NK-92 (cell line): ENCODE results near the gene LNPEP.
"Not testable (repeated sequence)": the region's sequence is repeated elsewhere in the genome, so short reads cannot be mapped to it uniquely, and the experiment has no call there.

Source experiments
- DNase-seq: peaks from one replicate; lab custom pipeline; 2025; ENCODE audit not compliant: unreplicated experiment; lab: John Stamatoyannopoulos, UW

Gene LNPEP

GRCh38 chr5:97046270-97046982, 110.5 kb downstream of the LNPEP start:
- no peak for DNase-seq

GRCh38 chr5:97047076-97047475, 111.2 kb downstream of the LNPEP start:
- DNase-seq, result no peak

- no peak for DNase-seq
Measured at GRCh38 chr5:97049175-97049574, 113.3 kb downstream of the LNPEP start.

GRCh38 chr5:97056263-97056662, 120.4 kb downstream of the LNPEP start:
- DNase-seq, result no peak

DNA sequence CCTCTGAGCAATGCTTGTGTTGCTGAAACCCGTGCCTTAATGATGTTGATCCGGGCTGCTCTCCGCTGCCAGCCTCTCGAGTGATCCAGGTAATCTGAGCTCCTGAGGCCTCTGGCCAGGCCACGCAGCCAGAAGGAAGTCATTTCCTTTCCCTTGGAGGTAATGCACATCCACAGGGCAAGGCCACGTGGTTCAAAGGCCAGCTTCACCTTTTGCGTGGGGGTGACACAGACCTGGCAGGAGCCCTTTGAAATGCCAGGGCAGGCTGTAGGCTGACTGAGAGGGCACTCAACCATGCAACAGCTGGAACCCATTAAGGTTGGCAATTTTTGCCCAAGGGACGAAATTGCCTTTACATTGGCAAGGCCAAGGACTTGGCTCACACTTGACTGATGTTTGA, 126.2 kb downstream of the LNPEP start:
- DNase-seq, result no peak

GRCh38 chr5:97063251-97063650, 127.4 kb downstream of the LNPEP start:
- DNase-seq, result no peak

GRCh38 chr5:97065475-97065874, 129.6 kb downstream of the LNPEP start:
- DNase-seq, result no peak

GRCh38 chr5:97067296-97067850, 131.5 kb downstream of the LNPEP start:
- no peak for DNase-seq

- no peak for DNase-seq
Measured at GRCh38 chr5:97070234-97070633, 134.4 kb downstream of the LNPEP start.

DNA sequence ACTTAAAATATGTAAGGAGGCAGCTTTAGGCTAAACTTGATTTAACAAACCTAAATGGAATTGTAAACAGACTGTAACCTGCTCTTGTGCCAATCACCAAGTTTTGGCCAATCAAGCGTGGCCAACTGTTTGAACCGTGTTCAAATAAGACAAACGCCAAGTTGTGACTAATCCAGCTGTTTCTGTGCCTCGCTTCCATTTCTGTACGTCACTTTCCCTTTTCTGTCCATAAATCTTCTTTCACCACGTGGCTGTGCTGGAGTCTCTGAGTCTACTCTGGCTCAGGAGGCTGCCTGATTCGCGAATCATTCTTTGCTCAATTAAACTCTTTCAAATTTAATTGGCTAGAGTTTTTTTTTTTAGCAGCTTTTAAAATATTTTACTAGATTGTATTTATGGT, 135.2 kb downstream of the LNPEP start:
- no peak for DNase-seq

DNA sequence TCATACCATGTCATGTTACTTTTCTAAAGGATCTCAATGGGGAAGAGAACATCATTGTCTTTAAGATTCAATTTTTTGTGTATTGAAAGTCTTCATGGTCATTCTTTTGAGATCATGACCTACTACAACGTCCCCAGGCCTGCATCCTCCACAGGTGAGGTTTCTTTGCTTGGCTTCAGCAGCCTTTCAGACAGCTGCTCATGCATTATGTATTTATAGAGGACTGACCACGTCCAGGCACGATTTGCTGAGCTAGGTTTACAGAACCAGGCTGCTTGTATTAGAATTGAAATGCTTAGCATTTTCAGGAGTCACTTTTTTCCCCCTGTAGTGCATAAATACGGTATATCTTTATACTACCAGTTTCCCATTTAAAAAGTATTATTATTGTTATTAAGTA, 136.1 kb downstream of the LNPEP start:
- no peak for DNase-seq

- no peak for DNase-seq
Measured at GRCh38 chr5:97072696-97073095, 136.8 kb downstream of the LNPEP start.

- DNase-seq, result no peak
Measured at GRCh38 chr5:97073420-97073819, 137.5 kb downstream of the LNPEP start.

GRCh38 chr5:97074859-97075489, 139.1 kb downstream of the LNPEP start:
- no peak for DNase-seq

DNA sequence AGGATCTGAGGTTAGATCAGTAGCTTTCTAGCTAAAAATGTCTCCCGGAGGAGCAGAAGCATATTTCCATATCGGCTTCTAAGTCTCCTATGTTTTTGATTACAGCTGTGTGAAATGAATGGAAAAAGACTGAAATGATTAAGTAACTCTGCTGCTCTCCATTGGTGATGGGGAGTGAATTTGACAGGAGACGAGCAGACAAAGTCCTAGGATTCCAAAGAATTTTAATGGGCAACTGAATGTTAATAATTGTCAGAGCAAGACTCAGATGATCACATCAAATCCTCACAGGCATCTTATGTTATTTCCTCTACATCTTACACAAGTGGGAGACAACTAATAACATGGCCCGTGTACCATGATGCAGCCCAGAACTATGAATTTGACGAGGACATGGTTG, 139.8 kb downstream of the LNPEP start:
- DNase-seq, result no peak

DNA sequence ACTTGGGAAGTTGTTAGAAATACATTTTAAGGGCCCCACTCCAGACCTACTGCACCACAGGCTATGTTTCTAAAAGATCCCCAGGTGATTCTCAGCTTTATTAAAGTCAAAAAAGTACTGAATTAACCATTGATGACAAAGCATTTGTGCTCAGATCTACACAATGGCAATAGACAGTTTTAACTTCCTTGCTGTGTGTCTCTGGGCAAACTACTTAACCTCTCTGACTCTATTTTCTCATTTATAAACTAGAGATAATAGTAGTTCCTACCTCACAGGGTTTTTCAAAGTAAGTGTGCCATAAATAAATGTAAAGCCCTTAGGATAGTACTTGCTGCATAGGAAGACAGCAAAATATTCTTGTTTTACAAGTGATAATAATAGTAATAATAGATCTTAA, 140.2 kb downstream of the LNPEP start:
- DNase-seq, result no peak

DNA sequence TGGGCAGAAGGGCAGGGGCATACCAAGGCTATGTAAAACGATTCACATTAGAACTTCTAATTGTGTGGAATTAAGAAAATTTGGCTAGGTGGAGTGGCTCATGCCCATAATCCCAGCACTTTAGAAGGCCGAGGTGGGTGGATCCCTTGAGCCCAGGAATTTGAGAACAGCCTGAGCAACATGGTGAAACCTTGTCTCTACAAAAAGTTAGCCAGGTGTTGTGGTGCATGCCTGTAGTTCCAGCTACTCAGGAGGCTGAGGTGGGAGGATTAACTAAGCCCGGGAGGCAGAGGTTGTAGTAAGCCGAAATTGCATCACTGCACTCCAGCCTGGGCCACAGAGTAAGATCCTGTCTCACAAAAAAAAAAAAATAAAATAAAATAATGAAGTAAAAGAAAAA, 141.4 kb downstream of the LNPEP start:
- no peak for DNase-seq

- DNase-seq, result no peak
Measured at GRCh38 chr5:97078958-97079743, 143.3 kb downstream of the LNPEP start.

DNA sequence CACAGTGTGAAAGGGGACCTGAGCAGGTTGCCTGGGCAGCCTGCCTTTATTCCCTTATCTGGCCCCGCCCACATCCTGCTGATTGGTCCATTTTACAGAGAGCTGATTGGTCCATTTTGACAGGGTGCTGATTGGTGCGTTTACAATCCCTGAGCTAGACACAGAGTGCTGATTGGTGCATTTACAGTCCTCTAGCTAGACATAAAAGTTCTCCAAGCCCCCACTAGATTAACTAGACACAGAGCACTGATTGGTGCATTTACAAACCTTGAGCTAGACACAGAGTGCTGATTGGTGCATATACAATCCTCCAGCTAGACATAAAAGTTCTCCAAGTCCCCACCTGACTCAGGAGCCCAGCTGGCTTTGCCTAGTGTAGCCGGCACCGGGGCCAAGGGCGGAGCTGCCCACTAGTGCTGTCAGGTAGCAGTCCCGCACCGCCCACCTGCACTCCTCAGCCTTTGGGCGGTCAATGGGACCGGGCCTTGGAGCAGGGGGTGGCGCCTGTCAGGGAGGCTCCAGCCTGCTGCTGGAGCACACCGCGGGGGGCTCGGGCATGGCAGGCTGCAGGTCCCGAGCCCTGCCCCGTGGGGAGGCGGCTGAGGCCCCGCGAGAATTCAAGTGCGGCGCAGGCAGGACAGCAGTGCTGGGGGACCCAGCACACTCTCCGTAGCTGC, 149.0 kb downstream of the LNPEP start:
- DNase-seq, result not testable (repeated sequence)

- no peak for DNase-seq
Measured at GRCh38 chr5:97085459-97086181, 149.7 kb downstream of the LNPEP start.
